Retina (tissue), 1 donor: ENCODE results near the gene TJP1.
"Not testable (repeated sequence)": the region's sequence is repeated elsewhere in the genome, so short reads cannot be mapped to it uniquely, and the experiment has no call there.

ENCODE experiments used
- DNase-seq: peaks from one replicate; pipeline ENCODE4 v3.0.0-alpha.2; 2016

TJP1 gene

DNA sequence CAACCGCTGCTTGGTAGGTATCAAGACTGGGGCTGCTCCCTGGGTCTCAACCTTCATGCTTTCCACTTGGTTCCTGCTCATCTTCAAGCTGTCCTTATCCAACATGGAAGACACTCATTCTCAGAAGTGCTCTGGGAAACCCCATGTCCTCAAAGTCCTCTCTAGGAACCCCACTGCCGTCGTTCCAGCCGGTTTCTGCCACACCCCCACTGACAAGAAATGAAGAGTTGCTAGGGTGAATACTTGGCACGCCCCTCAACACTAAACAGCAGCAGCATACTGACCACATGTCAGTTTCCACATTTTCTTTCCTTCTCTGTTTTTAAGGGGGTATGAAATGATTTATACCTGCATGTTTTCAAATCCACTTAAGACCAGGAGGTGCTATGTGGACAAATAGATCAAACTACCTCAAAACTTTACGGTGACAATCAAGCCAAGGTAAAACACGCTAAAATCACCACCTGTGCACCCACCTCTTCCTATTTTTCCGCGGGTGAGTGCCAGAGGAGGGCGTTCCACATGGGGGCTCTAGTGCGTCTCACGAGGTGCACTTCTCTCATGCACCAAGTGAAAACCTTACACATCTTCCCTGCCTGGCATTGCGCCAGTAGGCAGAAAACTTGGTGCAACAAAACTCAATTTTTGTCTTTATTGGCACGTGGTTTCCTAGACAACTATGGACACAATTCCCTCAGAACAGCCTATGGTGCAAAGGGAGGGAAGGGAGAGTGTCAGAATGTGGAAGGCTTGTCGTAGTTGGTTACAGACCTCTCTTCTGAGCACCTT, 125.1 kb downstream of the TJP1 start:
- DNase-seq: no peak

- not testable (repeated sequence) for DNase-seq
These were observed 125.8 kb downstream of the TJP1 start for GRCh38 chr15:29696506-29696905.

GRCh38 chr15:29695489-29696167, 126.6 kb downstream of the TJP1 start:
- no peak for DNase-seq

GRCh38 chr15:29693225-29693624, 129.0 kb downstream of the TJP1 start:
- no peak for DNase-seq

DNA sequence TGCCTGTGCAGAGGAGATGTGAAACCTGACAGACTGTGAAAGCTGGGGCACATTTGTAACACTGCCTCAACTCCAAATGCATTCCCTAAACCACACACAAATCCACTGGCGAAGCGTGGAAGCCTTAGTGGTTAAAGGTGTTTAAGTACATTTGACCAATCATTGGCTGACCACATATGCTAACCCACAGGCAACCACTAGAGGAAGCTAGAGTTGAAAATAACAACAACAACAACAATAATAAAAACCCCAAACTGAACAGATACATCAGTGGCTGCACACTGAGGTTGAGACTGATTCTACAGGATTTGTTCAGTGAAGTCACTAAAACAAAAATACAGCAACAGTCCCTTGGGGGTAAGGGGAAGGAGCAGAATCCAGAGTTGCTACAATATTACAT, 129.7 kb downstream of the TJP1 start:
- DNase-seq: no peak

GRCh38 chr15:29690765-29691475, 131.3 kb downstream of the TJP1 start:
- no peak for DNase-seq

GRCh38 chr15:29689287-29689986, 132.8 kb downstream of the TJP1 start:
- DNase-seq: no peak

DNA sequence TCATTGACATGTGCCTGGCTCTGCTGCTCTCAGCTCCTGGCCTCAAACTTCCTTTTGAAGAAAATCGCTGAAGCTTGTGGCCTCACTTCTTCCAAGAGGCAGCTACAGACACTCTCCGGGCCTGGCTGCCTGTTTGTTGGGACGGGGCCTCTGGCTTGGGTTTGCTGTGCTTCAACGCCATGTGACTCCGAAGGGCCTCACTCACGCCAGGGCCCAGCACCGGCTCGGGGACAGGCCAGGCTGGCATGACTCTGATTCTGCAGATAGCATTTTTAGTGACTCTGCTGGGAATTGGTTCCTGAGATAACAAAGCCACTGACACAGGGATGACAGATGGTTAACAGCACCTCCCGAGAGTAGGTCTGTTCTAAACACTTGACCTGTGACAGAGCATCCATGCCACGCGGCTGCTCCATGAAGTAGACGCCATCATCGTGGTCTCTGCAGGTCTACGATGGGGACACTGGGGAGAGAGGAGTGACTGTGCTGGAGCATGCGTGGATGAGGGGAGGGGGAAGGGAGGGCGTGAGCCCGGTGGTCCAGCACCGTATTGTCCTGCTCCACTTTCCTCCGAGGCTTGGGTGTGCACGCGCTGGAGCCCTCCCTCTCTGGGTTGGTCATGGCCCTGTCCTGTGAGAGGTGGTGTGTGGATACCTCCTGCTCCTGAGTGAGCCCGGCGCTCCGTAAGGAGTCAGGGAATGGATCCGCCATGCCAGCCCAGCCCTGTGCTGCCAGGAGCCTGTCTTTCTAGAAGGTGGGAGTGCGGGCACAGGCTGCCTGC, 133.6 kb downstream of the TJP1 start:
- peak; percentile 32 for DNase-seq

DNA sequence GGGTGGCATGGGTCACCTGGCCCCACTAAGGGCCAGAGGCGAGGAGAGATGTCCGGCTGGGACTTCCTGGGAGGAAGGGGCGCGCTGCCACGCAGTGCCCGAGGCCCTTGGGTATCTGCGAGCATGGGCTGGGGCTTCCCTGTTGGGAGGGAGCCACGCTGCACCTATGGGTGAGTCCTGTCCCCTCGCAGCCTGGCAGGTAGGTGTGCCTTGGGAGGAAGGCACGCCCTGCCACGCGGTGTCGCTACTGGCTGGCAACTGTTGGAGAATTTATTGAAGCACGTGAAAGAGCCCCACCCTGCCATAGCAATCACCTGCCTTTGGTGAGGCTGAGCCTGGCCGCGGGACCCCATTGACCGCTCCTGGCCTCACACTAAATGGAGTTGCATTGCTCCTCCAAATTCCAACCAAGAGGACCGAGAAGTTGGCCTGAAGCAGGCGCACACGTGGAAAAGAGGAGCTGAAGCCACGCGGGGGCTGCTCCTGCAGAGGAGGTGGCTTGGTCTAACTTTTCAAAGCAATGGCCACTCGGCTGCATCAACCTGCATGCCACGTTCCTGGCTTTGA, 134.2 kb downstream of the TJP1 start:
- DNase-seq: no peak

GRCh38 chr15:29687204-29687815, 135.0 kb downstream of the TJP1 start:
- DNase-seq: no peak

DNA sequence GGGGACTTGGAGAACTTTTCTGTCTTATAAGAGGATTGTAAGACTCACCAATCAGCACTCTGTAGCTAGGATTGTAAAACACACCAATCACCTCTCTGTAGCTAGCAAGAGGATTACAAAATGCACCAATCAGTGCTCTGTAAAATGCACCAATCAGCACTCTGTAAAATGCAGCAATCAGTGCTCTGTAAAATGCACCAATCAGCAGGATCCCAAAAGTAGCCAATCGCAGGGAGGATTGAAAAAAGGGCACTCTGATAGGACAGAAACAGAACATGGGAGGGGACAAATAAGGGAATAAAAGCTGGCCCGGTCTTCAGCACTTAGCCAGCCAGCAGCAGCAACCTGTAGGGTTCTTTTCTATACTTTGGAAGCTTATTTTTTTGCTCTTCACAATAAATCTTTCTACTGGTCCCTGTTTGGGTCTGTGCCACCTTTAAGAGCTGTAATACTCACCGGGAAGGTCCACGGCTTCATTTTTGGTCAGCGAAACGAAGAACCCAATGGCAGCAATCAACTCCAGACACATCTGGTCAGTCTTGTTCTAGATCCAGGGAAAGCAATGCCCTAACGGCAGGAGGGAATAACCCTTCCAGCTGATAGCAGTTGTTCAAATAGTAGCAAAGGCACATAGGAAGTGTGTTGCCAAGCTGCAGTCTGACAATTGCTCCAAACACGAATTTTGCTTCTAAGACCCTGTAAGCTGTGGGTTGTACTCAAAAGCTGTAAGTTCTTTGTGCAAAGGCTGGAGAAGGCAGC, 135.6 kb downstream of the TJP1 start:
- no peak for DNase-seq

DNA sequence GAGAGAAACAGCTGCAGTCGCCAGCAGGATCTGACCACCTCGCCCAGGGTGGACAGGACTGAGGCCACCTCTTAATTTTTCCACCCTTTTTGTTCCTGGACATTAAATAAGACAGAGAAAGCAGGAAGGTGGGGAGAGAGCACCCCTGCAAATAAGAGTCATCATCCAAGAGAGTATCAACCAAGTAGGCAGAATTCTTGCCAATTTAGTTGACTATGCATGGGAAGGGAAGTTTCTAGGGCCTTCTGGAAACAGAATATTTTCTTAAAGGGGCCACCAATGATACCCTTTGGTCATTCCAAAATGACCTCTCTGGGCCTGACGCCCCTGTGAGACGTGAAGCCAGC, 136.2 kb downstream of the TJP1 start:
- no peak for DNase-seq

- no peak for DNase-seq
These were observed 136.9 kb downstream of the TJP1 start for GRCh38 chr15:29685156-29686078.

GRCh38 chr15:29682781-29683180, 139.5 kb downstream of the TJP1 start:
- no peak for DNase-seq

DNA sequence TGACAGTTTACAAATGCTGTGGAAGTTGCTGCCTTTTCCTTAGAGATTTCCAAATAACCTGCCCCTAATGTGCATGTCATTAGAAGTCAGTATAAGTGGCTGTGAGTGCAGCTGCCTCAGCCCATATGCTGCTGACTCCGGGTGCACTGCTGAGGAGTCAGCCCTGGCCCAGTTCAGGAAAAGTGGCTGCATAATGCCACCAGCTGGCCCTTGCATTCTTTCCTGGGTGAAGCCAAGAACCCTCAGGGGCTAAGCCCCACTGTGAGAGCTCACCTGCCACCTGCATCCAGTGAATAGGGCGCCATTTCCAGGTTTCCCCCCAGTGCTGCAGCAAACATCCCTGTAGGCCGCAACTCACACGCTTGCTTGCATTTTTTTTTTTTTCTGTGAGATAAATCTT, 139.9 kb downstream of the TJP1 start:
- DNase-seq: peak; percentile 37

DNA sequence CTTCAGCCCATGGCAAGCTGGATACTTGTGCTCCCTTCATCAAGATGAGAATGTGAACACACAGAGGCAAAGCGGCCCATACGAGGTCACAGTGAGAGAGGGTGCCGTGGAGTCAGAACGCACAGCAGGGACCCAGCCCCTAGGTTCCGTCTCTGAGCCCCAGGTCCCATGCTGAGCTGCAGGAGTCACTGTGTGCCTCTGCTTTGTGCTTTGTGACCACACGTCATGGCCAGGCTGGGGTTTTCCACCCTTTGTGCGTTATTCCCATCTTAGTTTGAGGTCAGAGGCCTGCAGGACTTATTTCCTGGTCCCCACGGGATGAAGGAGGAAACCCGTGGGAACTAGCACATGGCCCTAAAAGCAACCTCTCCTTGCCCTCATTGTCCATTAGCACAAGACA, 140.3 kb downstream of the TJP1 start:
- peak; percentile 37 for DNase-seq

DNA sequence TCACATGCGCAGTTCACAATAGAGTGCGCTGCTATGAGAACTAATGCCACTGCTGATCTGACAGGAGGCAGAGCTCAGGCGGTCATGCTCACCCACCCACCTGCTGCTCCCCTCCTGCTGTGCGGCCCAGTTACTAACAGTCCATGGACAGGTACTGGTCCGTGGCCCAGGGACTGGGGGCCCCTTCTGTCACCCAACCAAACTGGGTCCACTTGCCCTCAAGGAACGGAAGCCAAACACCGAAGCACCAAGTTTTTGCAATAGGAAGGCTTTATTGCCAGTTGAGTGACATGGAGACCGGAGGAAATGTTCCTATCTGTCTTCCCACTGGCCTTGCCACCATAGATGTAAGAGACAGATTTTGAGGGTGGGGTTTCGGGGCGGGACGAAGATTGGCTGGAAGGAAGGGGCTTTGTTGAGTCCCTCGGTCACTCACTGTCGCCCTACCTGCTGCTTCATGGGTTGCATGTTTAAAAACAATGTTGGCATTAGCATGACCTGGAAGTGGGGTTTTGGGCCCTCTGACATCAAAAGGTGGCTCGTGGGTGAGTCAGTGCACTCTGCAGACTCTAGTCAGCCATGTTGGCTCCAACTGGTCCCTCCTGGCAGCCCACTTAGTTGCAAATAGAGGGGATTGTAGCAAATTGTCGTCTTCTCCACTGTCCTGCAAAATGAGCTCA, 141.0 kb downstream of the TJP1 start:
- DNase-seq: no peak

GRCh38 chr15:29680465-29681165, 141.7 kb downstream of the TJP1 start:
- peak; percentile 36 for DNase-seq
